Measurements from ENCODE around the gene GNG11. TPM values are rescaled to one million over a fixed set of nuclear protein-coding genes. Genes with fewer than 3 reads are reported as not detected.

Gene GNG11
- total RNA-seq, 1 experiment from 2014 or later = not detected

DNA sequence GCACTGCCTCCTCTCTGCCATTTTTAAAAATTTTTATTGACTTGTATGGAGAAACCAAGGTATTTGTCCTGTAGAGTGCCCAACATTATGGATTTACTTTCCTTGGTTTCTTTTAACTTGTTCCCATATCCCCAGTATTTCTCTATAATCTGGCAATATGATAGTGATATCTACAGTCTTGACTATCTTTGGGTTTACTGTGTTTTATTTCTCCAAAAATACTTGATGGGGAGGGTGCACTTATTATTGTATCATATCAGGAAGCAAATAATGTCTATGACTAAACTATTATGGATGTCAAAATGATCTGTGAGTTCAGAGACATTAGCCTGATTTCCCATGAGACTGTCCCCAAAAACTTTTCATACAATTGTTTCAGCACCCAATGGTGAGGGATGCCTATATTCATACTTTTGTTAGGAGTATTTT lies 37.6 kb upstream of the GNG11 start (continued):
- TF ChIP-seq REST (IDR thresholded peaks at IDR 0.05; ENCODE audit: low read depth) = no peak
- no peak for TF ChIP-seq TCF7L2 (IDR thresholded peaks at IDR 0.05; ENCODE audit: borderline replicate concordance, extremely low read depth, insufficient read depth, insufficient read length)
- TF ChIP-seq FOSL1 (IDR thresholded peaks at IDR 0.05; ENCODE audit: low read depth) = no peak
- no peak for TF ChIP-seq POLR2AphosphoS5 (IDR thresholded peaks at IDR 0.05; ENCODE audit: low read depth, low read length)
- TF ChIP-seq SRF (IDR thresholded peaks at IDR 0.05; ENCODE audit: low read depth) = no peak

DNA sequence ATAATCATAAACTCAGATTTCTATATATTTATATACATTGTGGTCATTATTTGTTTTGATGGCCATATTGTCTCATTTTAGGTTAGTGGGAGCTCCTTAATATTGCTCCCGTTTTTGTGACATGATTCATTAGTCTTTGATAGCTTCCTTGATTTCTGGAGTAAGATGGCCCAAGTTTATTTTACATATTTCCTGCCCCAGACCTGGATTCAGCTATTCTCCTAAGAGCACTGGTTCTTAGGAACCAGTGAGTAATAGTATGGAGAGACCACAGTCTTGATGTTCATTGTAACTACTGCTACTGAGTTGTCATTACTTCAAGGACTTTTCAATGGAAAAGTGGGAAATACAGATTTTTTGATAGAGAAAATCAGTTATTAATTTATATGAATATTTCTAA lies 37.0 kb upstream of the GNG11 start:
- Histone ChIP-seq H3K4me3 (replicated peaks in 1 of 2; ENCODE audit: low read depth in 1 of 2, low read length in 2 of 2) (no peak overlapping the region), H3K79me2 (ENCODE audit: insufficient read depth, low read length) (no peaks in the 10 kb centered on the region), H3K4me1 (ENCODE audit: control insufficient read depth in 1 of 2, insufficient read depth in 2 of 2, low read length in 2 of 2) (no peaks in the 10 kb centered on the region), H3K27ac (ENCODE audit: low read depth, low read length) (no peak overlapping the region), H3K9me2 (ENCODE audit: insufficient read depth) (no peaks in the 10 kb centered on the region), H3K9me3 (ENCODE audit: control insufficient read depth in 1 of 2, insufficient read depth in 1 of 2, low read depth in 1 of 2, low read length in 2 of 2) (0 out of 4 replicates have a peak, but pooled peaks cover 0 to under 1% of the 10 kb centered on the region in 2 experiments), H2AFZ (ENCODE audit: low read depth, low read length, poor library complexity, severe bottlenecking) (no peak overlapping the region), H3K4me2 (ENCODE audit: low read length) (no peak overlapping the region), H4K20me1 (ENCODE audit: insufficient read depth) (no peaks in the 10 kb centered on the region), H3K9ac (ENCODE audit: low read length) (no peak overlapping the region), H3K36me3 (ENCODE audit: control insufficient read depth in 1 of 2, insufficient read depth in 2 of 2, low read length in 2 of 2) (no peaks in the 10 kb centered on the region), H3K27me3 (ENCODE audit: insufficient read depth, low read length) (no peaks in the 10 kb centered on the region)
- DNase-seq (ENCODE audit: low read depth, low spot score) = no peak
- ChIA-PET POLR2A (no interaction called here), RAD21 (ENCODE audit: low non-redundant PET in 1 of 2, low total read pairs in 2 of 2, uncharacterized antibody in 2 of 2, unreplicated experiment in 2 of 2) (no interaction called here), CTCF (no interaction called here)
- intact Hi-C loops (cut with micrococcal nuclease) = no loop called here
- TF ChIP-seq RAD21 (IDR thresholded peaks at IDR 0.05; ENCODE audit: low read depth) (no peak), FOSL1 (IDR thresholded peaks at IDR 0.05; ENCODE audit: low read depth) (no peak), CTCF (IDR thresholded peaks at IDR 0.05 in 2 of 3, conservative IDR thresholded peaks at IDR 0.05 in 1 of 3; ENCODE audit: borderline replicate concordance in 1 of 3, insufficient read depth in 1 of 3, low read depth in 2 of 3, low read length in 2 of 3) (no peak), POLR2A (IDR thresholded peaks at IDR 0.05; ENCODE audit: borderline replicate concordance, extremely low read depth, insufficient read depth, insufficient read length) (no peak), EZH2 (IDR thresholded peaks at IDR 0.05) (no peak), CEBPB (IDR thresholded peaks at IDR 0.05; ENCODE audit: low read depth) (no peak), SRF (IDR thresholded peaks at IDR 0.05; ENCODE audit: low read depth) (no peak), SIN3A (IDR thresholded peaks at IDR 0.05; ENCODE audit: low read depth) (no peak), CBX3 (IDR thresholded peaks at IDR 0.05; ENCODE audit: low read depth) (no peak), YY1 (IDR thresholded peaks at IDR 0.05; ENCODE audit: extremely low read depth, insufficient replicate concordance, low read depth, low read length) (no peak), ELF1 (IDR thresholded peaks at IDR 0.05; ENCODE audit: borderline replicate concordance, low read depth) (no peak), SP1 (IDR thresholded peaks at IDR 0.05; ENCODE audit: low read depth) (no peak), POLR2AphosphoS5 (IDR thresholded peaks at IDR 0.05; ENCODE audit: low read depth, low read length) (no peak), EZH2phosphoT487 (IDR thresholded peaks at IDR 0.05; ENCODE audit: borderline replicate concordance) (no peak), MAX (IDR thresholded peaks at IDR 0.05) (no peak), EGR1 (IDR thresholded peaks at IDR 0.05; ENCODE audit: low read depth) (no peak)
- TF ChIP-seq, protein P1, sequence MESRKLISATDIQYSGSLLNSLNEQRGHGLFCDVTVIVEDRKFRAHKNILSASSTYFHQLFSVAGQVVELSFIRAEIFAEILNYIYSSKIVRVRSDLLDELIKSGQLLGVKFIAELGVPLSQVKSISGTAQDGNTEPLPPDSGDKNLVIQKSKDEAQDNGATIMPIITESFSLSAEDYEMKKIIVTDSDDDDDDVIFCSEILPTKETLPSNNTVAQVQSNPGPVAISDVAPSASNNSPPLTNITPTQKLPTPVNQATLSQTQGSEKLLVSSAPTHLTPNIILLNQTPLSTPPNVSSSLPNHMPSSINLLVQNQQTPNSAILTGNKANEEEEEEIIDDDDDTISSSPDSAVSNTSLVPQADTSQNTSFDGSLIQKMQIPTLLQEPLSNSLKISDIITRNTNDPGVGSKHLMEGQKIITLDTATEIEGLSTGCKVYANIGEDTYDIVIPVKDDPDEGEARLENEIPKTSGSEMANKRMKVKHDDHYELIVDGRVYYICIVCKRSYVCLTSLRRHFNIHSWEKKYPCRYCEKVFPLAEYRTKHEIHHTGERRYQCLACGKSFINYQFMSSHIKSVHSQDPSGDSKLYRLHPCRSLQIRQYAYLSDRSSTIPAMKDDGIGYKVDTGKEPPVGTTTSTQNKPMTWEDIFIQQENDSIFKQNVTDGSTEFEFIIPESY (IDR thresholded peaks at IDR 0.05; ENCODE audit: extremely low read depth, insufficient replicate concordance, low read length) = no peak
- BruUV-seq (replicated peaks) = no TSS peak
- ATAC-seq = no peak

All from HCT116 (cell line).